HCT116 (cell line): ENCODE results near the gene LRRC14B. TPM values are rescaled to one million over a fixed set of nuclear protein-coding genes. Genes with fewer than 3 reads are reported as not detected.

Experiments used
- ATAC-seq: fragments of 200-7000 bp; cut with Tn5 transposase; 2 replicates; pipeline ENCODE4 v1.9.1; 2020; ENCODE audit warnings: mild to moderate bottlenecking, moderate library complexity
- BruUV-seq: library from RNA; stranded (reverse); fragments of 400-500 nt; replicated peaks from 2 replicates; lab custom pipeline; 2021; lab: Mats Ljungman, UMichigan
- CTCF ChIA-PET: fragments of 300-600 bp; sonication (Branson Sonifier 250); formaldehyde crosslinking; loops from one replicate; lab custom pipeline; 2021; ENCODE audit warnings: antibody characterized with exemption; lab: Charles Lee
- POLR2A ChIA-PET: fragments of 300-600, 350-600 bp; sonication (Branson Sonifier 250); formaldehyde crosslinking; loops from one replicate; lab custom pipeline; 2021; ENCODE audit warnings: antibody characterized with exemption; lab: Charles Lee
- RAD21 ChIA-PET, 2 experiments: fragments of 300-600 bp; sonication (Branson Sonifier 250); formaldehyde crosslinking; loops; one replicate each; lab custom pipeline; 2023; ENCODE audit warnings: low total read pairs in 2 of 2; ENCODE audit not compliant: uncharacterized antibody in 2 of 2, unreplicated experiment in 2 of 2, low non-redundant PET in 1 of 2; lab: Charles Lee
- DNase-seq: peaks from one replicate; pipeline ENCODE4 v3.0.0-alpha.2; 2010; ENCODE audit warnings: low read depth, low spot score
- H2AFZ ChIP-seq: fragments of 200-600 bp; shearing (Covaris generic), sonication (generic); 2 replicates; pipeline ENCODE4 v1.6.1; 2017; ENCODE audit warnings: low read depth, mixed run types, mixed read lengths, antibody characterized with exemption, low read length; ENCODE audit not compliant: poor library complexity, severe bottlenecking
- H3K27ac ChIP-seq: 2 replicates; pipeline ENCODE4 v1.5.1; 2012; ENCODE audit warnings: low read depth, low read length
- H3K27me3 ChIP-seq: fragments of 200-600 bp; sonication (generic); 2 replicates; pipeline ENCODE4 v1.6.1; 2016; ENCODE audit warnings: mixed run types, low read length, mixed read lengths; ENCODE audit not compliant: insufficient read depth
- H3K36me3 ChIP-seq, 2 experiments: fragments of 200-500 bp in 1 of 2; fragments of 200-600 bp in 1 of 2; sonication (Bioruptor generic) in 1 of 2; sonication (generic) in 1 of 2; 2 replicates each; pipeline versions ENCODE4 v1.5.1 to v1.6.1; 2014 to 2016; ENCODE audit warnings: low read length in 2 of 2, inconsistent platforms in 1 of 2, mixed read lengths in 1 of 2, mixed run types in 1 of 2; ENCODE audit not compliant: insufficient read depth in 2 of 2, control insufficient read depth in 1 of 2
- H3K4me1 ChIP-seq, 2 experiments: fragments of 200-600 bp in 1 of 2; sonication (generic) in 1 of 2; 2 replicates each; pipeline versions ENCODE4 v1.5.1 to v1.6.1; 2012 to 2017; ENCODE audit warnings: low read length in 2 of 2, inconsistent platforms in 1 of 2, mild to moderate bottlenecking in 1 of 2, mixed read lengths in 1 of 2, mixed run types in 1 of 2, moderate library complexity in 1 of 2; ENCODE audit not compliant: insufficient read depth in 2 of 2, control insufficient read depth in 1 of 2
- H3K4me2 ChIP-seq: fragments of 200-600 bp; sonication (generic); 2 replicates; pipeline ENCODE4 v1.6.1; 2017; ENCODE audit warnings: mixed run types, low read length, mixed read lengths
- H3K4me3 ChIP-seq, 2 experiments: fragments of 200-600 bp in 1 of 2; sonication (generic) in 1 of 2; replicated peaks in 1 of 2; 2 replicates each; pipeline ENCODE4 v1.5.1; 2011 to 2016; ENCODE audit warnings: low read length in 2 of 2, control low read depth in 1 of 2, low read depth in 1 of 2, mild to moderate bottlenecking in 1 of 2, mixed read lengths in 1 of 2, mixed run types in 1 of 2
- H3K79me2 ChIP-seq: fragments of 200-600 bp; sonication (generic); 2 replicates; pipeline ENCODE4 v1.6.1; 2017; ENCODE audit warnings: mild to moderate bottlenecking, mixed run types, low read length, moderate library complexity, mixed read lengths; ENCODE audit not compliant: insufficient read depth
- H3K9ac ChIP-seq: fragments of 200-600 bp; sonication (generic); 2 replicates; pipeline ENCODE4 v1.6.1; 2016; ENCODE audit warnings: low read length, mixed read lengths
- H3K9me2 ChIP-seq: fragments of 200-600 bp; sonication (generic), shearing (Covaris generic); 2 replicates; pipeline ENCODE4 v1.6.1; 2017; ENCODE audit warnings: mixed run types, mild to moderate bottlenecking, moderate library complexity; ENCODE audit not compliant: insufficient read depth
- H3K9me3 ChIP-seq, 2 experiments: fragments of 200-500 bp in 1 of 2; fragments of 200-600 bp in 1 of 2; sonication (Bioruptor generic) in 1 of 2; sonication (generic) in 1 of 2; 2 replicates each; pipeline ENCODE4 v1.6.1; 2014 to 2017; ENCODE audit warnings: low read length in 2 of 2, mixed read lengths in 2 of 2, inconsistent platforms in 1 of 2, low read depth in 1 of 2, mild to moderate bottlenecking in 1 of 2, mixed run types in 1 of 2, moderate library complexity in 1 of 2; ENCODE audit not compliant: control insufficient read depth in 1 of 2, insufficient read depth in 1 of 2
- H4K20me1 ChIP-seq: fragments of 200-600 bp; sonication (generic), shearing (Covaris generic); 2 replicates; pipeline ENCODE4 v1.6.1; 2017; ENCODE audit warnings: mixed run types, mild to moderate bottlenecking, moderate library complexity; ENCODE audit not compliant: insufficient read depth
- CBX3 ChIP-seq: IDR thresholded peaks from 2 replicates; pipeline ENCODE4 v1.6.1; 2012; ENCODE audit warnings: low read depth
- EGR1 ChIP-seq: IDR thresholded peaks from 2 replicates; pipeline ENCODE4 v1.6.1; 2012; ENCODE audit warnings: low read depth
- ELF1 ChIP-seq: IDR thresholded peaks from 2 replicates; pipeline ENCODE4 v1.6.1; 2012; ENCODE audit warnings: low read depth, borderline replicate concordance
- EZH2 ChIP-seq: fragments of 200-600 bp; sonication (generic); IDR thresholded peaks from 2 replicates; pipeline ENCODE4 v1.6.1; 2017; ENCODE audit warnings: antibody characterized with exemption, mixed run types
- FOSL1 ChIP-seq: IDR thresholded peaks from 2 replicates; pipeline ENCODE4 v1.6.1; 2012; ENCODE audit warnings: low read depth
- JUND ChIP-seq: IDR thresholded peaks from 2 replicates; pipeline ENCODE4 v1.6.1; 2012
- POLR2A ChIP-seq: IDR thresholded peaks from 2 replicates; pipeline ENCODE4 v1.7.0; 2011; ENCODE audit warnings: borderline replicate concordance; ENCODE audit not compliant: insufficient read depth, insufficient read length; ENCODE audit errors: extremely low read depth
- POLR2AphosphoS5 ChIP-seq: IDR thresholded peaks from 2 replicates; pipeline ENCODE4 v1.6.1; 2011; ENCODE audit warnings: mild to moderate bottlenecking, low read depth, low read length, moderate library complexity
- RAD21 ChIP-seq: IDR thresholded peaks from 2 replicates; pipeline ENCODE4 v1.6.1; 2012; ENCODE audit warnings: low read depth, mild to moderate bottlenecking
- SIN3A ChIP-seq: IDR thresholded peaks from 2 replicates; pipeline ENCODE4 v1.6.1; 2012; ENCODE audit warnings: low read depth
- SP1 ChIP-seq: IDR thresholded peaks from 2 replicates; pipeline ENCODE4 v1.6.1; 2012; ENCODE audit warnings: low read depth
- SRF ChIP-seq: IDR thresholded peaks from 2 replicates; pipeline ENCODE4 v1.6.1; 2012; ENCODE audit warnings: low read depth
- TCF7L2 ChIP-seq: IDR thresholded peaks from 2 replicates; pipeline ENCODE4 v1.7.0; 2011; ENCODE audit warnings: borderline replicate concordance, inconsistent platforms; ENCODE audit not compliant: insufficient read depth, insufficient read length; ENCODE audit errors: extremely low read depth
- YY1 ChIP-seq: IDR thresholded peaks from 2 replicates; pipeline ENCODE4 v1.6.1; 2011; ENCODE audit warnings: low read length, low read depth, moderate library complexity, mild to moderate bottlenecking; ENCODE audit not compliant: insufficient replicate concordance; ENCODE audit errors: extremely low read depth
- ZFX ChIP-seq: fragments of 450-650 bp; IDR thresholded peaks from 2 replicates; pipeline ENCODE4 v1.6.1; 2017
- intact Hi-C: fragments of 100-400 bp; cut with micrococcal nuclease; formaldehyde crosslinking; loops from 2 replicates; pipeline ENCODE4 v1.10.0; 2022
- total RNA-seq: library from RNA; stranded (reverse); gene quantifications from one replicate; pipeline ENCODE4 v1.2.1, GENCODE V29; 2021; ENCODE audit not compliant: unreplicated experiment
- TF ChIP-seq, protein P1 (sequence below): IDR thresholded peaks from 2 replicates; pipeline ENCODE4 v1.6.1; 2012
- TF ChIP-seq, protein P2 (sequence below): IDR thresholded peaks from 2 replicates; pipeline ENCODE4 v1.6.1; 2012
- TF ChIP-seq, protein P3 (sequence below): IDR thresholded peaks from 2 replicates; pipeline ENCODE4 v1.6.1; 2012; ENCODE audit warnings: low read depth
- TF ChIP-seq, protein P4 (sequence below): IDR thresholded peaks from 2 replicates; pipeline ENCODE4 v1.6.1; 2011; ENCODE audit warnings: mild to moderate bottlenecking, low read length, moderate library complexity; ENCODE audit not compliant: insufficient replicate concordance; ENCODE audit errors: extremely low read depth

The LRRC14B gene
- total RNA-seq, 1 experiment from 2014 or later, result not detected

DNA sequence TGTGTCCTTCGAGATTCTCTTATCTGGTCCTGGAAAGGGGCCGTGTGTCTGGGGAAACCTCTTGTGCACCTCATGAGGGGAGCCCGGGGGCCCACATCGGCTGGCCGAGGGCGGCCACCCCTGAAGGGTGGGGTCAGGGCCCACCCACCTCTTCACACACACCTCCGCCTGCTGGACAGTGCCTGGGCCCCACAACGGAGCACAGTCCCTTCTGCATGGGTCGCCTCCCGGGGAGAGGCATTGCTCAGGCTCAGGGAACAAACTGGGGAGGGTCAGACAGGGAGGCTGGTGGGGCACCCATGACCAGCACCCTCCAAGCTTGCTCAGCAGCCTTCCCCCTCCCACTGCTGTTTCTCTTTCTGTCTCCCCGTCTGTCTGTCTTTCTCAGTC is 1.3 kb upstream of the LRRC14B start:
- Histone ChIP-seq H3K4me3 (no peak overlapping the region), H3K79me2 (no peaks in the 10 kb centered on the region), H3K27ac (no peak overlapping the region), H3K9ac (no peak overlapping the region), H3K4me1 (peaks cover 5 to 10% of the 10 kb centered on the region in 2 experiments), H3K4me2 (no peak overlapping the region), H3K9me2 (no peaks in the 10 kb centered on the region), H3K9me3 (no peaks in the 10 kb centered on the region), H3K36me3 (no peaks in the 10 kb centered on the region), H2AFZ (no peak overlapping the region), H3K27me3 (no peaks in the 10 kb centered on the region), H4K20me1 (no peaks in the 10 kb centered on the region)
- BruUV-seq, result no TSS peak
- ChIA-PET RAD21 (no interaction called here), POLR2A (no interaction called here), CTCF (no interaction called here)
- intact Hi-C loops, result no loop called here
- ATAC-seq (no peak), DNase-seq (no peak)
- TF ChIP-seq, protein P1, sequence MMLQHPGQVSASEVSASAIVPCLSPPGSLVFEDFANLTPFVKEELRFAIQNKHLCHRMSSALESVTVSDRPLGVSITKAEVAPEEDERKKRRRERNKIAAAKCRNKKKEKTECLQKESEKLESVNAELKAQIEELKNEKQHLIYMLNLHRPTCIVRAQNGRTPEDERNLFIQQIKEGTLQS, result no peak
- TF ChIP-seq TCF7L2 (no peak), JUND (no peak), ELF1 (no peak), FOSL1 (no peak), YY1 (no peak), EZH2 (no peak), SRF (no peak), EGR1 (no peak), SIN3A (no peak), POLR2A (no peak), RAD21 (no peak), ZFX (no peak), SP1 (no peak), CBX3 (no peak), POLR2AphosphoS5 (no peak)
- TF ChIP-seq, protein P2, sequence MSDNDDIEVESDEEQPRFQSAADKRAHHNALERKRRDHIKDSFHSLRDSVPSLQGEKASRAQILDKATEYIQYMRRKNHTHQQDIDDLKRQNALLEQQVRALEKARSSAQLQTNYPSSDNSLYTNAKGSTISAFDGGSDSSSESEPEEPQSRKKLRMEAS, result no peak
- TF ChIP-seq, protein P3, sequence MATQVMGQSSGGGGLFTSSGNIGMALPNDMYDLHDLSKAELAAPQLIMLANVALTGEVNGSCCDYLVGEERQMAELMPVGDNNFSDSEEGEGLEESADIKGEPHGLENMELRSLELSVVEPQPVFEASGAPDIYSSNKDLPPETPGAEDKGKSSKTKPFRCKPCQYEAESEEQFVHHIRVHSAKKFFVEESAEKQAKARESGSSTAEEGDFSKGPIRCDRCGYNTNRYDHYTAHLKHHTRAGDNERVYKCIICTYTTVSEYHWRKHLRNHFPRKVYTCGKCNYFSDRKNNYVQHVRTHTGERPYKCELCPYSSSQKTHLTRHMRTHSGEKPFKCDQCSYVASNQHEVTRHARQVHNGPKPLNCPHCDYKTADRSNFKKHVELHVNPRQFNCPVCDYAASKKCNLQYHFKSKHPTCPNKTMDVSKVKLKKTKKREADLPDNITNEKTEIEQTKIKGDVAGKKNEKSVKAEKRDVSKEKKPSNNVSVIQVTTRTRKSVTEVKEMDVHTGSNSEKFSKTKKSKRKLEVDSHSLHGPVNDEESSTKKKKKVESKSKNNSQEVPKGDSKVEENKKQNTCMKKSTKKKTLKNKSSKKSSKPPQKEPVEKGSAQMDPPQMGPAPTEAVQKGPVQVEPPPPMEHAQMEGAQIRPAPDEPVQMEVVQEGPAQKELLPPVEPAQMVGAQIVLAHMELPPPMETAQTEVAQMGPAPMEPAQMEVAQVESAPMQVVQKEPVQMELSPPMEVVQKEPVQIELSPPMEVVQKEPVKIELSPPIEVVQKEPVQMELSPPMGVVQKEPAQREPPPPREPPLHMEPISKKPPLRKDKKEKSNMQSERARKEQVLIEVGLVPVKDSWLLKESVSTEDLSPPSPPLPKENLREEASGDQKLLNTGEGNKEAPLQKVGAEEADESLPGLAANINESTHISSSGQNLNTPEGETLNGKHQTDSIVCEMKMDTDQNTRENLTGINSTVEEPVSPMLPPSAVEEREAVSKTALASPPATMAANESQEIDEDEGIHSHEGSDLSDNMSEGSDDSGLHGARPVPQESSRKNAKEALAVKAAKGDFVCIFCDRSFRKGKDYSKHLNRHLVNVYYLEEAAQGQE, result no peak
- TF ChIP-seq, protein P4, sequence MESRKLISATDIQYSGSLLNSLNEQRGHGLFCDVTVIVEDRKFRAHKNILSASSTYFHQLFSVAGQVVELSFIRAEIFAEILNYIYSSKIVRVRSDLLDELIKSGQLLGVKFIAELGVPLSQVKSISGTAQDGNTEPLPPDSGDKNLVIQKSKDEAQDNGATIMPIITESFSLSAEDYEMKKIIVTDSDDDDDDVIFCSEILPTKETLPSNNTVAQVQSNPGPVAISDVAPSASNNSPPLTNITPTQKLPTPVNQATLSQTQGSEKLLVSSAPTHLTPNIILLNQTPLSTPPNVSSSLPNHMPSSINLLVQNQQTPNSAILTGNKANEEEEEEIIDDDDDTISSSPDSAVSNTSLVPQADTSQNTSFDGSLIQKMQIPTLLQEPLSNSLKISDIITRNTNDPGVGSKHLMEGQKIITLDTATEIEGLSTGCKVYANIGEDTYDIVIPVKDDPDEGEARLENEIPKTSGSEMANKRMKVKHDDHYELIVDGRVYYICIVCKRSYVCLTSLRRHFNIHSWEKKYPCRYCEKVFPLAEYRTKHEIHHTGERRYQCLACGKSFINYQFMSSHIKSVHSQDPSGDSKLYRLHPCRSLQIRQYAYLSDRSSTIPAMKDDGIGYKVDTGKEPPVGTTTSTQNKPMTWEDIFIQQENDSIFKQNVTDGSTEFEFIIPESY, result no peak
